ACC112 (cell line): ENCODE results near the gene DPH3.

ENCODE experiments used
- H2AFZ ChIP-seq: fragments of 200-600 bp; sonication (generic); one replicate; pipeline ENCODE4 v1.6.0; 2017; ENCODE audit warnings: antibody characterized with exemption, low read length; ENCODE audit not compliant: unreplicated experiment
- H3K27ac ChIP-seq: fragments of 200-600 bp; sonication (generic); 2 replicates; pipeline ENCODE4 v1.5.1; 2014; ENCODE audit warnings: low read depth, mild to moderate bottlenecking, antibody characterized with exemption, low read length, moderate library complexity
- H3K27me3 ChIP-seq: fragments of 200-600 bp; sonication (generic); 2 replicates; pipeline ENCODE4 v1.6.1; 2014; ENCODE audit warnings: mild to moderate bottlenecking, antibody characterized with exemption, low read length, moderate library complexity, mixed read lengths; ENCODE audit not compliant: insufficient read depth
- H3K36me3 ChIP-seq: fragments of 200-600 bp; sonication (generic); 2 replicates; pipeline ENCODE4 v1.6.1; 2016; ENCODE audit warnings: mild to moderate bottlenecking, antibody characterized with exemption, low read length, moderate library complexity, mixed read lengths; ENCODE audit not compliant: insufficient read depth
- H3K4me1 ChIP-seq: fragments of 200-600 bp; sonication (generic); one replicate; pipeline ENCODE4 v1.6.1; 2016; ENCODE audit warnings: low read length, mixed read lengths; ENCODE audit not compliant: insufficient read depth, unreplicated experiment, control insufficient read depth
- H3K4me3 ChIP-seq: fragments of 200-600 bp; sonication (generic); 2 replicates; pipeline ENCODE4 v1.5.1; 2014; ENCODE audit warnings: mild to moderate bottlenecking, low read depth, low read length
- H3K79me2 ChIP-seq: fragments of 200-600 bp; sonication (generic); one replicate; pipeline ENCODE4 v1.6.0; 2016; ENCODE audit warnings: low read length; ENCODE audit not compliant: control insufficient read depth, unreplicated experiment, insufficient read depth

DPH3 gene

DNA sequence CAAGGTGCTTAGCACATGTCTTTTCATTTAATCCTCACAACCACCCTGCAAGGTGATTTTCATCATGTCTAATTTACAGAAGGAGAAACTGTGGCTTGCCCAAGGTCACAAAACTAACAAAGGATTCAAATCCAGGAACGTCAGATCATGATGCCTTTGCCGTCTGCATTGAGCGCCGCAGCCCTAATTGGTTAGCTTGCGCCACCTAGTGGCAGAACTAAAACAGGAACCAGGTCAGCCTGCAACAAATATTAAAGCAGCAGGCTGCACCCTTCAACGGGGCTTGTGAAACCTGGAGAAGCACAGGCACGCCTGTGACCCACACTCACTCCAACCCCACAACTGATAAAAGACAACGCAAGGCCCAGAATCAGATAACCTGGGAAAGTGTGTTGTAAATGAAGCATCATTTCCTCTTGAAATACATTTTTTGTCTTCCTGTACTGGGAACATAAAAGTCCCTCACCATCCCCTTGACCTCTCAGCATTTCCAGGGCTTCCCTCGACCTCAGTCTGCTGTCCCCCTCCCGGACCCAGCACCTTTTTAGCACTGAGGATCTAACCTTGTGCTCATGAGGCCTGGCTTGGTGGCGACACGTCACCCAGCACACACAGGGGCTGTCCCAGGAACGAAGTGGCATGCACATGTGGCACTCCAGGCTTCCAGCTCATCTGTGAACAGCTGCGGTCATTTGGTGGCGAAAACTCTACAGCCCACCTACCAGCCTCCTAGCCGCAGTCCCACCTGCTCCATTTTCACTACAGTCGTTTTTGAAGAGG is 17.3 kb downstream of the DPH3 start:
- Histone ChIP-seq H2AFZ (peak overlapping the region; percentile 20), H3K36me3 (no peaks in the 10 kb centered on the region), H3K27ac (no peak overlapping the region), H3K27me3 (no peaks in the 10 kb centered on the region), H3K4me1 (peaks cover 17% of the 10 kb centered on the region), H3K79me2 (no peaks in the 10 kb centered on the region), H3K4me3 (no peak overlapping the region)

DNA sequence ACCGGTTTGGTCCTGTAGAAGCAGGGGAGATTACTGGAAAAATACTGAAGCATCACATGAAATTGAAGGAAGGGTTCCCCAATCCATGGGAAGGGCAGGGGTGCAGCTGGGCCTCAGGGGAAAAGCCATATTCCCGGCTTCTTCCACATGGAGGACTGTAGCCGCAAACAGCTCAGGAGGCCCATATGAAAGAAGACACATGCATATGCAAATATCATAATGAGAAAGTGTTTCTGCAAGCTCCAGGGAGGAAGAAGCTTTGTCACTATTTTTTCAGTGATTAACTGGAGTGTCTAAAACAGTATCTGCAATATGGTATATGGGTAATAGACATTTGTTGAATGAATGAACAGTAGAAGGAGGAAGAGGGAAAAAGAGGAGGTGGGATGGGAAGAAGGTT is 19.1 kb downstream of the DPH3 start:
- Histone ChIP-seq H3K27me3 (no peaks in the 10 kb centered on the region), H3K36me3 (no peaks in the 10 kb centered on the region), H2AFZ (no peak overlapping the region), H3K79me2 (no peaks in the 10 kb centered on the region), H3K4me1 (peaks cover 23% of the 10 kb centered on the region), H3K4me3 (no peak overlapping the region), H3K27ac (no peak overlapping the region)

DNA sequence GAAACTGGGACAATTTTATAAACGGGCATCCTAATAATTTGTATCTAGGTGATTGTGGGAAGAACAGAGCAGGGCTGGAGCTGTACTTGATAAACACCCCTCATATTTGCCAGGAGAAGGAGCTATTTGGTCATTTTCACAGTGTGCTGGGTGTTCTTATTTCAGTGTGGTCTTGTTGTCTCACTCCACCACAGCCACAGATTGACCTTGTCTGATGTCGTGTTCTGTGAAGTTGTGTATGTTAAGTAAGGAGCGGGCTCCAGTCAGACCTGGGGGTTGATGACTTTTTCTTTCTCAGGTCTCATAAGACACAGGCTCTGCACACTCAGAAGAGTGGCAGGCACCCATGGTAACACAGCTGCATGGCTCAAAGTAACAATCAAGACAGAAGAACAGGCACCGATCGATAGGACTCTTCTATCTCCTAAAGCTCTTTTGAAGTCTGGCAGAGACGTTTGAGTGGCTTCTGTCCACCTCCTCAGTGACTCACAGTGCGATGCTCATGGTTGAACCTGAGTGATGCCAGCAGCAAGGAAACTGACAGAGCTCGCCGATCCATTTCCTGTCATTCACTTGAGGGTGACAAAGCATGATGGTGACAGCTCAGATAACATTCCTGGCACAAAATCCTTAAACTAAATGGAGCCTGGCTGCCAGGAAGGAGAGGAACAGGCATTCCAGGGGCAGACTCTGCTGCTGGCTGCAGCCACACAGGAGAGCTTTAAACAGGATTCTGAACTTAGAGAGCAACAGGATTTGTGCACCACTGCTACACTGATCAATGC is 20.8 kb downstream of the DPH3 start:
- no peak overlapping the region for H3K4me3 ChIP-seq
- H3K27ac ChIP-seq: no peak overlapping the region
- no peaks in the 10 kb centered on the region for H3K27me3 ChIP-seq
- H3K4me1 ChIP-seq: peaks cover 39% of the 10 kb centered on the region
- H3K79me2 ChIP-seq: no peaks in the 10 kb centered on the region
- H2AFZ ChIP-seq: no peak overlapping the region
- no peaks in the 10 kb centered on the region for H3K36me3 ChIP-seq

DNA sequence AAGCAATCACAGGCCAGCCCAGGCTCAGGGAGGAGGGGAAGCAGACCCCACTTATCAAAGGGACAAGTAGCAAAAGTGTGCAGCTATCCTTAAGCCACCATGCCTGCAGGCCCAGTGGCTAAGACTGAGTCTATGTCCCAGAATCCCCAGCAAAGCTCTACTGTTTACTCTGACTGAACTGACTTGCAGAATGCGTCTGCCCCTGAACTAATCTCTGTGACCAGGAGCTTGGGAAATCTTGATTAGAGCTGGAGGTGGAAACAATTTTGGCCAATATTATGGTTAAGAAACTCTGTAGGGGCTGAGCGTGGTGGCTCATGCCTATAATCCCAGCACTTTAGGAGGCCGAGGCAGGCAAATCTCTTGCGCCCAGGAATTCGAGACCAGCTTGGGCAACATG is 22.6 kb downstream of the DPH3 start:
- H3K4me3 ChIP-seq: no peak overlapping the region
- no peak overlapping the region for H2AFZ ChIP-seq
- no peaks in the 10 kb centered on the region for H3K79me2 ChIP-seq
- no peak overlapping the region for H3K27ac ChIP-seq
- peaks cover 43% of the 10 kb centered on the region for H3K4me1 ChIP-seq
- no peaks in the 10 kb centered on the region for H3K27me3 ChIP-seq
- H3K36me3 ChIP-seq: no peaks in the 10 kb centered on the region

DNA sequence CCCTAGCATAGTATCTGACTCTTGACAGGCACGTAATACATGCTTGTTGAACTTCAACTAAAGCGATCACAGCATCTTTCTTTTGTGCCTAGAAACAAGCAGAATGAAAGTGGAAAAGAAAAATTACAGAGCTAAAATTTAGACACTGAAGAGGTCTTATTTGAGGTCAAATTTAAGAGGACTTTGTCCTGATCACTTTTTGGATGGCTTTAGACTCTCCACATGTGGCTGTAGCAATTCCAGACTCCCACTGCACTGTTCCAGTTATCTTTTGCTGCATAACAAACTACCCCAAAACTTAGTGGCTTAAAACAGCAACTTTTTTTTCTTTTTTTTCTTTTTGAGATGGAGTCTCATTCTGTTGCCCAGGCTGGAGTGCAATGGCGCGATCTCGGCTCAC is 23.5 kb downstream of the DPH3 start:
- Histone ChIP-seq H3K4me1 (peaks cover 40% of the 10 kb centered on the region), H3K27me3 (no peaks in the 10 kb centered on the region), H3K4me3 (no peak overlapping the region), H3K36me3 (no peaks in the 10 kb centered on the region), H3K27ac (peak overlapping the region; percentile 97), H2AFZ (no peak overlapping the region), H3K79me2 (no peaks in the 10 kb centered on the region)

DNA sequence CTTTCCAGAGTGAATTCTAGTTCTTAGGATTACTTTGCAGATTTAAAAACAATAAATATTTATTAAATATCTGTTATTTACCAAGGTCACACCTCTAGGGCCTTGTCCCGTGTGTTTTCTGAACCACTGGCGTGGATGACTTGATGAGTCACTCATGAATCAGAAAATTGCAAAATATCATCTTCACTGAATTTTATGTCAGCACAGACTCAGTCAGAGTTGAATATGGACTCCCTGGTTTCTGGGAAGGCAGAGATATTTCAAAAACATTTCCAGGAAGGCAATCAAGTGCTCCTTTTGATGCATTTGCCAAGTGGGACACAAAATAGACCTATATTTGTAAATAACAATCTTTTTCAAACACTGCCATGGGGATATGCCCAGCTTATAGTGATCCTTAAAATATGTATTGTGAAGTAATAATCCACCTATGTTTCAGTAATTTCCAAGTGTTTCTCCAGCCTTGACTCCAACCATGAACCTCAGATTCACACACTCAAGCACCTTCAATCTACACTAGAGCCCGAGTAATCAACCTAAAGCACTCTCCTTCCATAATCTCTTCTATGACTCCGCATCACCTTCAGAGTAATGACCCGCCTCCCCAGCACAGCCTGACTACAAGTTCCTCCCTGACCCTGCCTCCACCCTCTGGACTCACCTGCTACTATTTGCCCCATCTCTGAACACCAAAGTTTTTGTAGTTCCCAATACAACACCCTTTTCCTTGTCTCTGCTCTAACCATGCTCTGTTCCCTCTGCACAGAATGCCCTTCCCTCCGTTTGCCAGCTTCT is 24.3 kb downstream of the DPH3 start:
- Histone ChIP-seq H3K27ac (peak overlapping the region; percentile 97), H3K27me3 (no peaks in the 10 kb centered on the region), H3K36me3 (no peaks in the 10 kb centered on the region), H2AFZ (peak overlapping the region; percentile 40), H3K4me3 (peak overlapping the region; percentile 30; the same call in 1 of the 2 replicates), H3K4me1 (peaks cover 40% of the 10 kb centered on the region), H3K79me2 (no peaks in the 10 kb centered on the region)

DNA sequence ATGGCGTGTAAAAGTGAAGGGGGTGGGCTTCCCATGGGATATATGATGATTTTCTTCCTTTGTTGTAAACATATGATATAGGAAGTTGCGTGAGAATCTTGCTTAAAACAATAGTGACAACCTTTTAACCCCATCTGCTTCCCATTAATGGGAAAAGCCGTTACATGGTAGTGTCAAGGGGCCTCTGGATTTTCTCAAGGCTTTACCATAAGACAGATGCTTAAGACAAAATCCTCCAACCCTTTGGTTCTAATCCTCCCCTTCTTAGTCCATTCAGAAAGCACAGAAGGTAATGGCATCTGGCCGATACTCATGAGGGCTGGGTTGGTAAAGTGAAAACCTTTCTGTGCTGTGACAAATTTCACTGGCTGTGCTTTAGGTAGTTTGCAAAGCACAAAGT is 25.0 kb downstream of the DPH3 start:
- Histone ChIP-seq H2AFZ (peak overlapping the region; percentile 40), H3K79me2 (no peaks in the 10 kb centered on the region), H3K36me3 (no peaks in the 10 kb centered on the region), H3K27ac (peak overlapping the region; percentile 97), H3K4me1 (peaks cover 40% of the 10 kb centered on the region), H3K4me3 (peak overlapping the region; percentile 30; the same call in 1 of the 2 replicates), H3K27me3 (no peaks in the 10 kb centered on the region)

DNA sequence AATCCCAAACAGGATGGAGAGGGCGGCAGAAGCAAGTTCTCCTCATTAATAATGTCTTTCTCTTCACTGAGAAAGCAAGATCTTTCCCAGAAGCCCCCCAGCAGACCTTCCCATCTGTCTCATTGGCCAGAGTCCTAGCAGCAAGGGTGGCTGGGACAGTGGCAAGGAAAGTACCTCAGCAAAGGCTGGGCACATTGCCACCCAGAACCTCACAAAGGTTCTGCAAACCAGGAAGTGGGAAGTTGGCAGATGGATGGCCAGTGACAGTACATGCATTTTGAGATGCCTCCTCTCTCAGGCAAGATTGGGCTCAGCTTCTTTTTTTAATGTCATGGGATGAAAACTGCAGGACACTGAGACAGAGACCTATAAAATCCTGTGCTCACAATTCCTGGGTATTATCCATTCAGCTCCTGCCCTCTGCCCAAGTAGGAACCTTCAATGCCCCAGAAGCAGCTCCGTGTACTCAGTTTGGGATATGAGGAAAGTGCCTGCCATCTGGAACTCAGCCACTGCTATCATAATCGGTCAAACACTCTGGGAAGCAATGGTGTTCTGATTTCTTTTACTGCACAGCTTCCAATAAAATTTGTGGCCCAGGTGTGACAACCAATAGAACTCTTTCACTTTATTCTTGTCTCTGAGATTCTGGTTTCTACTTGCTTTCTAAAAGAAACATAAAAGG is 25.5 kb downstream of the DPH3 start:
- Histone ChIP-seq H3K4me1 (peaks cover 34% of the 10 kb centered on the region), H2AFZ (peak overlapping the region; percentile 72), H3K4me3 (peak overlapping the region; percentile 30; the same call in 1 of the 2 replicates), H3K27ac (peak overlapping the region; percentile 97), H3K36me3 (no peaks in the 10 kb centered on the region), H3K79me2 (no peaks in the 10 kb centered on the region), H3K27me3 (no peaks in the 10 kb centered on the region)

DNA sequence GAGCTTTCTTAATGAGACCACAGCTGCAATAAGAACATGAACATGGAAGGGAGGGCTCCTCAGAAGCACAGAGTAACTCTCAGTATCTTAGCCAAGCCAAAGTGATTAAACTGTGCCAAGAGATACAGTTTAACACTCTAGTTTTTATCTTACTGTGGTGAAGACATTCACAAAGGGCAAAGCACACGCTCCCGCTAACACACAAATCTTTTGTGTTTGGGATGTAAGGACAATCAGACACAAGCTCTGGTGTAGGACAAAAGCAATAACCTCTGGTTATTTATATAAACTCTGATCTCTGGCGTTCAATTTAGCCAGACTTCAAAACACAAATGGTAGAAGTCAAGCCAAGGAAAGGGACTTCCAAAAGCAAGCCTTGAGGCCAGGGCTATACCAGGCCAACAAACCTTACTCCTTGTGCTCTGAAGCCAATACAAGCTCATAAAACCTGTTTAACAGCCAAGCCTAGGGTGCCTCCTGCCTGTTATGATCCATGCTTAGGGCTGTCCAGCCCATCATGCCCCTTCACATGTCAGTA is 27.8 kb downstream of the DPH3 start:
- Histone ChIP-seq H3K27me3 (no peaks in the 10 kb centered on the region), H3K36me3 (no peaks in the 10 kb centered on the region), H2AFZ (no peak overlapping the region), H3K79me2 (no peaks in the 10 kb centered on the region), H3K4me3 (no peak overlapping the region), H3K4me1 (peaks cover 27% of the 10 kb centered on the region), H3K27ac (no peak overlapping the region)
